HG03175 (cell line): ENCODE data around the gene MT1M.
"Not testable (repeated sequence)": the region's sequence is repeated elsewhere in the genome, so short reads cannot be mapped to it uniquely, and the experiment has no call there.

Experiments used
- ATAC-seq: cut with Tn5 transposase; IDR thresholded peaks from one replicate; pipeline ENCODE4 v1.9.1; 2021; ENCODE audit warnings: mild to moderate bottlenecking, moderate library complexity; ENCODE audit not compliant: unreplicated experiment

MT1M gene

GRCh38 chr16:56608043-56608875 is 24.2 kb upstream of the MT1M start, which contains the start of gene MT2A:
TSS of gene MT2A (plus strand) at chr16:56608584. CDS start at chr16:56608656, 72 bp downstream.
- peak; percentile 89 for ATAC-seq

GRCh38 chr16:56608876-56609462 is 23.5 kb upstream of the MT1M start:
- ATAC-seq, result no peak

- peak; percentile 47 for ATAC-seq
These were observed 23.0 kb upstream of the MT1M start for GRCh38 chr16:56609463-56609921.

DNA sequence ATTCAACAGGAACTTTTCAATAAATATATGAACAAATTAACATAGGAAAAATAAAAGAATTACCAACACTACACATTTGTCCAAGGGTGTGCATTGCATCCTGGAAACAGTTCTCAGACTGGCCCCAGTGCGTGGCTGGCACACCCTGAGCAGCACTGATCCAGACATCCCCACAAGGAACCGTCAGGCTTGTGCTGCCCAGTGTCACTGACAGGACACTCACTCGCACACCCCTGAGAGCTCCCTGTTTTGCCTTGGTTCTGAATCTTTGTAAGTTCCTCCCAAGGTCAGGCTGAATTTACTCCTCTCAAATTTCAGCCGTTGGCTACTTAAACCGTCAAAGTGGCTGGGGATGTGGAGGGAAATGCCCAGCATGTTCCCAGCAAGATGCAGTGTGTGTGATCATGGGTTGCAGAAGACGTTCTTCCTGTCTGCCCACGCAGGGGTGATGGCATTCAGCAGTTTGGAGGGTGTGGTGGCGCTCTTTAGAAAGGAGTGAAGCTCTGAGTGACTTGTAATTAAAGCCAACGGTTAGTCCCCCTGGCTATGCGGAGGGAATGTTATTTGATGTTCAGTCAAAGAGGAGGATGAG is 22.3 kb upstream of the MT1M start:
- no peak for ATAC-seq

GRCh38 chr16:56610609-56611111 is 21.8 kb upstream of the MT1M start:
- ATAC-seq, result no peak

- no peak for ATAC-seq
These were observed 21.1 kb upstream of the MT1M start for GRCh38 chr16:56611281-56611833.

- ATAC-seq, result no peak
These were observed 18.8 kb upstream of the MT1M start for GRCh38 chr16:56613706-56614105.

DNA sequence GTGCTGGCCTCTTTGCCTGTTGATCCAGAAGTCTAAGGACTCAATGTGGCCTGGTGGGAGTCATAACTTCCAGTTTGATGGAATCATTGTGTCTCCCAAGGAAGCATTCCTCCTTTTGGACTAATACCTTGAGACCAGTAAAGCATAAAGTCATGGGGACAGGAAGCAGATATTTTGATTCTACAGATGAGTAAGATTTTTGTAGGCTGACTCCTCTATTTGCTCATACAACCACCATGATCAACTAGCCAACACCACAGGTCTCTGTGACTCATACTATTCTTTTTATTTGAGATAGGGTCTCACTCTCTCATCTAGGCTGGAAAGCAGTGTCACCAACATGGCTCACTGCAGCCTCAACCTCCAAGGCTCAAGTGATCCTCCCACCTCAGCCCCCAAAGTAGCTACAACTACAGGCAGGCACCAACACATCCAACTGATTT is 17.9 kb upstream of the MT1M start:
- no peak for ATAC-seq

GRCh38 chr16:56615353-56615752 is 17.1 kb upstream of the MT1M start:
- ATAC-seq, result no peak

DNA sequence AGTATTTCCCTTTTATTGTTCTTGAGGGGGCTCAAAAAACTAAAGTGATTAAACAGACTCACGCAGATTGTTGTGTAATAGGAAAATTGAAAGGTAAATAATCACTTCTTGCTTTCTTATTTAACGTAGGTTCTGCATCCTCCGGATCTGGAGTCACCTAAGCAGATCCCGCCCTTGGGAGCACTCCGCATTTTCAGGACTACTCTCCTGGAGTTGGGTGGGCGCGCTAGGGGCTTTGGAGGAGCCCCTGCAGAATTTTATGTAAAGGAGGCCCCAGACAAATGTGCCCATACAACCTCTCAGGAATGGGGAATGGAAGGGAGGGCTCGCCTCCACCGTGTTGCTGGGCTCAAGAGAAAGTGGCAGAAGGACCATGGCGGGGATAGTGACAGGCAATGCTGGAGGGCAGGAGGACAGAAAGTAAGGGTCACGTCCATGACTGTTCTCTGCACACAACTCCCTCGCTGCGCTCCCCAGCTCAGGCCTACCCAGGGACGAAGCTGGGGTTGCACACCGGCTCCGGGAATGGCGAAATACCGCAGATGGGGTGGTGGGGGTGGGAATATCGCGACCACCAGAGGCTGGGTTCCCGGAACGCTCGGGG is 15.7 kb upstream of the MT1M start:
- no peak for ATAC-seq

- ATAC-seq, result no peak
These were observed 15.0 kb upstream of the MT1M start for GRCh38 chr16:56617212-56618085.

- no peak for ATAC-seq
These were observed 14.3 kb upstream of the MT1M start for GRCh38 chr16:56618138-56618537.

DNA sequence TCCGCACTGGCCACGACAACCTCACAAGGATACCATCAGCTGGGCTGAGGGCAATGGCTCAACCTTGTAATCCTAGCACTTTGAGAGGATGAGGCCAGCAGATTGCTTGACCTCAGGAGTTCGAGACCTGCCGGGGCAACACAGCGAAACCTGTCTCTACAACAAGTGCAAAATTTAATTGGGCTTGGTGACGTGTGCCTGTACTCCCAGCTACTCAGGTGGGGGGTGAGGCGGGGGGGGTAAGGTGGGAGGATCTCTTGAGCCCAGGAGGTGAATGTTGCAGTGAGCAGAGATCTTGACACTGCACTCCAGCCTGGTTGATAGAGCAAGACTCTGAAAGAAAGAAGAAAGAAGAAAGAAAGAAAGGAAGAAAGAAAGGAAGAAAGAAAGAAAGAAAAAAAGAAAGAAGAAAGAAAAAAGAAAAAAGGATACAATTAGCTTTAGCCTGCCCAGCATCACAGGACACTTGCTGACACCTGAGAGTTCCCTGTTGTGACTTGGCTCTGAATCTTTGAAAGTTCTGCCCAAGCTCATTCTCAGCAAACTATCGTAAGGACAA is 12.0 kb upstream of the MT1M start:
- no peak for ATAC-seq

DNA sequence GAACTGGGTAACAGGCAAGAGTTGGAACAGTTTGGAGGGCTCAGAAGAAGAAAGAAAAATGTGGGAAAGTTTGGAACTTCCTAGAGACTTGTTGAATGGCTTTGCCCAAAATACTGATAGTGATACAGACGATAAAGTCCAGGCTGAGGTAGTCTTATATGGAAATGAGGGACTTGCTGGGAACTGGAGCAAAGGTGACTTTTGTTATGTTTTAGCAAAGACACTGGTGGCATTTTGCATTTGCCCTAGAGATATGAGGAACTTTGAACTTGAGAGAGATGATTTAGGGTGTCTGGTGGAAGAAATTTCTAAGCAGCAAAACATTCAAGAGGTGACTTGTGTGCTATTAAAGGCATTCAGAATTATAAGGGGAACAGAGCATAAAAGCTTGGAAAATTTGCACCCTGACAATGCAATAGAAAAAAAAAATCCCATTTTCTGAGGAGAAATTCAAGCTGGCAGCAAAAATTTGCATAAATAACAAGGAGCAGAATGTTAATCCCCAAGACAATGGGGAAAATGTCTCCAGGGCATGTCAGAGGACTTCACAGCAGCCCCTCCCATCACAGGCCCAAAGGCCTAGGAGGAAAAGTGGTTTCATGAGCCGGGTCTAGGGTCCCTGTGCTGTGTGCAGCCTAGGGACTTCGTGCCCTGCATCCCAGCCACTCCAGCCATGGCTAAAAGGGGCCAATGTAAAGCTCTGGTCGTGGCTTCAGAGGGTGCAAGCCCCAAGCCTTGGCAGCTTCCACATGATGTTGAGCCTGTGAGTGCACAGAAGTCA is 10.6 kb upstream of the MT1M start:
- ATAC-seq, result not testable (repeated sequence)

- ATAC-seq, result not testable (repeated sequence)
These were observed 9.3 kb upstream of the MT1M start for GRCh38 chr16:56623184-56623583.

DNA sequence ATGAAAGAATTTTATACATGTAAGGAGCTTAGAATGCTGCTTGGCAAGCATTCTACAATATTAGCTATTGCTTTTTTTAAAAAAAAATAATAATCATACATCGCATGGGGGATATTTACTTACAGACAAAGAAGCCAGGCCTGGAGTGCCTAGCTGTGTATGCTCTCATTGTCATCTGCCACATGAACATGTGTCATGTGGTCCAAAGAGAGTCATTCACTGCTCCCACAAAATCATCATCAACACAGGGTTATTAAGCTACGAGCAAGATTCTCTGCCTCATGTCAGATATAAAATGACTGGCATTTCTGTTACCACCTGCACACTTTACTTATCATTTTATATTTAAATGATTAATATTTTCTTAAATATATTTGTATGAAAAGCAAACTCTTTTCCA is 8.8 kb upstream of the MT1M start:
- no peak for ATAC-seq

GRCh38 chr16:56625140-56625942 is 7.1 kb upstream of the MT1M start, which contains the start of gene MT1E:
TSS of gene MT1E (plus strand) at chr16:56625781. CDS start at chr16:56625852, 71 bp downstream.
- peak; percentile 77 for ATAC-seq
